GM19324 (cell line): ENCODE measurements around the gene DYTN.
"Not testable (repeated sequence)": the region's sequence is repeated elsewhere in the genome, so short reads cannot be mapped to it uniquely, and the experiment has no call there.

Experiments
- ATAC-seq: cut with Tn5 transposase; IDR thresholded peaks from one replicate; pipeline ENCODE4 v1.9.1; 2021; ENCODE audit warnings: mild to moderate bottlenecking, moderate library complexity; ENCODE audit not compliant: unreplicated experiment, low FRiP score

DYTN gene, protein sequence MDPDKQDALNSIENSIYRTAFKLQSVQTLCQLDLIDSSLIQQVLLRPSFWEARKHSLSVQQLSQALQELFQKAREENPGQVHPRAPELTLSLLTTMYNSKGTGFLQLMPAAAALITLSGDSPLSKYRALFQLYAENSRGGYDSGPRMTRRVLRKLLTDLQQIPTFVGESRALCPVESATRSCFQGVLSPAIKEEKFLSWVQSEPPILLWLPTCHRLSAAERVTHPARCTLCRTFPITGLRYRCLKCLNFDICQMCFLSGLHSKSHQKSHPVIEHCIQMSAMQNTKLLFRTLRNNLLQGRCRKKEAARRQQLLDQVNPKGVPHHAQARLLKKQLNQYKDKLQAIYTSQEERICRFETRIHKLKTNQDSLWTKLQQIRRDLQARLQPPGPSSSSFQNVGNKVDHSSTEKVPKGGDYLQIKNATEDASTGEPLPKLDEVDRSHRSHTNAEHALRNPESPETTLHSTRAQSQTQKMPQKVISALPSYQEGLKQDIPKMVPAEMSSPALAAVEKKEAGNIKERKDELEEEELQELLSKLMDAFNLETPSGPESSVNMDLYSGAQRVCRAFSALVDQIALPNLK

DNA sequence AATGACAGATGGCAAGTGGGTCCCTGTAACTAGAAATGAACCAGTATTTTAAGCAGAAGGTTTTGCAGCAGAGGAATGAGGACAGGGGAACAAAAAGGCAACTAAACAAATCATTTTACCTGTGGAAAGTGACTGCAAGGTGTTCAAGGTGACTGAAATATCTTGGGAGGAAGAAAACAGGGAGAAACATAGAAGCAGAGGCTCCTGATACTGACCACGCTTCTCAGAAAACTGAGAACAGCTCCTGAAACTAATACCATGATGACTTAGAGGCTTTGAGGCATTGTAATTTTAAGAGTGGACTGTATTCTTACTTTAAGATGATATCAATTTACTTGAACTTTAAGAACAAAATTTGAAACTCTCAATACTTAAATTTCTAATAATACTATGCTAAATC is at the start of gene DYTN:
DYTN (minus strand) TSS at position 101 of the 400 bp plus-strand sequence. CDS start 117 bp downstream, outside the sequence.
- peak; percentile 38 for ATAC-seq

DNA sequence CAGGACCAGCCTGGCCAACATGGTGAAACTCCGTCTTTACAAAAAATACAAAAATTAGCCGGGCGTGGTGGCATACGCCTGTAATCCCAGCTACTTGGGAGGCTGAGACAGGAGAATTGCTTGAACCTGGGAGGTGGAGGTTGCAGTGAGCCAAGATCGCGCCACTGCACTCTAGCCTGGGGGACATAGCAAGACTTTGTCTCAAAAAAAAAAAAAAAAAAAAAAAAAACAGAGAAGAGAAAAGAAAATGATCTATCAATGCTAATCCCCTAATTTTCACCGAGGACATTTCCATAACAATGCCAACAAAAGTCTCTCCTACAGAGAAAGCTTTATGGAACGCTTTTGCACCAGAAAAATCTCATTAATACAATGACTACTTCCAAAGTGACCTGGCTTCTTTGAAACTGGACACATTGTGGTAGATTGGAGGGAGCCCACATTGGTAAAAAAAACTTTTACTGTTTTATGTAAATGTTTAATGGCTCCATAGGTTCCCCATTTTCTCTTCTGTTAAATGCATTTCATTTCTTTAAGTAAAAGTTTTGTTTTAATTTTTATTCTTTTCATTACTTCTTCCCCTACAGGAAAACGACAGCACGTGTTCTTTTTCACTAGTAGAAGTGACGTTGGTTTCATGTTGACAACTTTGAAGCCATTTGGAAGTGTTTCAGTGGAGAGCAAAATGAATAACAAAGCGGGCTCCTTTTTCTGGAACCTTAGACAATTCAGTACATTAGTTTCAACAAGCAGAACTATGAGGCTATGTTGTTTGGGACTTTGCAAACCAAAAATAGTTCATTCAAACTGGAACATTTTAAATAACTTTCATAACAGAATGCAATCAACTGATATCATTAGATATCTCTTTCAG is 48.1 kb upstream of the DYTN start:
- ATAC-seq = no peak

DNA sequence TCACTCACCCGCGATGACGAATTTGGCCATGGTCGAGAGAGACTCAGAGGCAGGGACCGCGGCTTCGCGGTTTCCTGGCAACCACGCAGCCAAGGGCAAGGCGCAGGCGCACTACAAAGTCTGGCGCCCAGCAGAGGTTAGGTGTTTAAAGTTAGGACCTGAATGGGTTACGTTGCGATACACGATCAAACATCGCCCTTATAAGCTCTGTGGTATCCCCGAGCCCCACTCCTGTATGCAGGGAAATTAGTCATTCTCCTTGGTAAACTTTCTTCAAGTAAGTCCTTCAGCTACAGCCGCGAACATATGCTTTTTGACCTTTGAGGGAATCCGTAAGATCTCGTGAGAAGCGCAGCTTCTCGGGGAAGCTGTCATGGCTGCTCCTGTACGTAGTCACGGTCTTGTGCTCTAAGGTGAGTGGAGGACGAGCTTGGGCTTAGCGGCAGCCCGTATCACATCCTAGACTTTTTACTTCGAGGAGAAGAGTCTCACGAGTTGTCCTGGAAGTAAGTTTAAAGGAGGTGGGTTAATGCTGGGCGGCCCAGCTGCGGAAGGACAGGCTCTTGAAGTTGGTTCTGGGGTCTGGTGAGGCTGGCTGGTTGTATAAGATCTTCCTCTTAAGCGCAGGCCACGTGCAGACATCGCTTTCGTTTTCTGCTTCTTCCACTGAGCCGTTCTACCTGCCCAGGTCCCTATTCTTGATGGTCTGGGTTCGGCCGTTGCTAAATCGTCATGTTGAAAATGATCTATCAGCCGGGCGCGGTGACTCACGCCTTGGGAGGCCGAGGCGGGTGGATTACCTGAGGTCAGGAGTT is 47.3 kb upstream of the DYTN start, which contains the start of the genes FASTKD2 and MDH1B:
FASTKD2 (plus strand) TSS at position 365 of the 815 bp plus-strand sequence. CDS start 1,088 bp downstream, outside the sequence.
MDH1B (minus strand) TSS at position 87 of the 815 bp plus-strand sequence; CDS start at position 30, 57 bp downstream.
- peak; percentile 95 for ATAC-seq

DNA sequence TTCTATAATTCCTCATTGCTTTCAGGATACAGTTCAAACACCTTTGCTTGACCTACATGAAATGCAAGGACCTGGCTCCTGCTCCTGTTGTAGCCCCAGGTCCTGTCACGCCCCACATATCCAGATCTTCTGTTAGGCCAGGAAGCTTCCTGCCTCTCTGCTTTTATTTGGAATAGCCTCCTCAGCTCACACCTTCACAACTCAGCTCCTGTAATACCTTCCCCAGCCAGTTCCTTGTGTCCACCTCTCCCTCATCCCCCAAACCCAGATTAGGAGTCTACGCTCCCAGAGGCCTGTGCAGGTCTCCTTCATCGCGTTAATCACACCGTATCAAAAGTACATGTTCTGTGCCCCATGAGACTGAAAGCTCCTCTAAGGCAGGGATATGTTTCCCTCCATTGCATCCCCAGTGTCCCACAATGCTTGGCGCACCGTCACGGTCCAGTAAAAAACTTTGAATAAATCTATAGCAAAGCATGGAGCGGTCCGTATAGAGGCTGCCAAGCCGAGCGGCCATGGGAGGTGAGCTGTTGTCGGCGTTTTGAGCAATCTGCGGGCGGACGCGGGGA is 46.6 kb upstream of the DYTN start:
- no peak for ATAC-seq

DNA sequence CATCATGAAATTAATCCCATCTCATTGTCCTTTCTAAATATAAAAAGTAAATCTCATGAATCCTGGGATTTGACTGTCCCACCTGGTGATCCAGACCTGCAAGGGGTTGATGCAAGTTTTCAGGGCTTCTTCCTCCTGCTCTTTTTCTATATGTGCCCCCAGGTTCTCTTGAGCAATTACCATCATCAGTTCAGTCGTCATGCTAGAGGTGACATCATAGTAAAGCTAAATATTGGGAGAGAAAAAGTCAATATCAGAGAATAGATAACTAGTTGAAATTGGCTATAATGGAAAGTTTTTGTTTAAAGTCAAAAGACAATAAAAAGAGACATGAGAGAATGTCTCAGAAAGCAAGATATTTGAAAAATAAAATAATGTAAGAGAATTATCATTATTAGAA is 38.6 kb upstream of the DYTN start:
- no peak for ATAC-seq

DNA sequence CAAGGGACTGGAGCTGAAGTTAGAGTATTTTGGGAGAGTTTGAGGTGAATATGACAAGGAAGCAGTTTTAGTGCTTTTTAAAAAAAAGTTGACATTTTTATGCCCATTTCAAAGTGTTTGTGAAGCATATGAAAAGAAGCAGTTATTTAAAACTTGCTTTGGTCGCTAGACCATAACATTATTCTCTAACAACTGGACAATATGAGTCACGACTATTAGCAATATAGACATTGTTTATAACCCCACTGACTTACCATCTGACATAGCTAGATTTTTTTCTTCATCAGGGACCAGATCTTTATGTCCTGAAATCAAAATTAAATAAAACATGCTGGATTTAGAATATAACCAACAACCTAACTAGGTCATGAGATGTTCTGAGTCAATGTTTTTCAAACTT is 22.6 kb upstream of the DYTN start:
- ATAC-seq = no peak

DNA sequence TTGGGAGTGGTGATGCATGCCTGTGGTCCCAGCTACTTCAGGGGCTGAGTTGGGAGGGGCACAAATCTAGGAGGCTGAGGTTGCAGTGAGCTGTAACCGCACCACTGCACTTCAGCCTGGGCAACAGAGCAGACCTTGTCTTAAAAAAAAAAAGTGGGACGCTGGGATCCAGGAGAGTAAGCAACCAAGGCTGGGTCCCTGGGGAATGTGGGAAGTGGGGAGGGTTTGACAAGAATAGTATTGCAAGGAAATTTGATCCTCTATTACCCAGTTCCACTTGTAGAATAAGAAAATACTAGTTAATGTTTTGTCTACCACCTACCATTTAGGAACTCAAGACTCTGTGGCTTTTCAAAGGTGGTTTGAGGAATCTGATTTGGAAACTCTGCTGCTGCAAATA is 21.1 kb upstream of the DYTN start:
- ATAC-seq = no peak

DNA sequence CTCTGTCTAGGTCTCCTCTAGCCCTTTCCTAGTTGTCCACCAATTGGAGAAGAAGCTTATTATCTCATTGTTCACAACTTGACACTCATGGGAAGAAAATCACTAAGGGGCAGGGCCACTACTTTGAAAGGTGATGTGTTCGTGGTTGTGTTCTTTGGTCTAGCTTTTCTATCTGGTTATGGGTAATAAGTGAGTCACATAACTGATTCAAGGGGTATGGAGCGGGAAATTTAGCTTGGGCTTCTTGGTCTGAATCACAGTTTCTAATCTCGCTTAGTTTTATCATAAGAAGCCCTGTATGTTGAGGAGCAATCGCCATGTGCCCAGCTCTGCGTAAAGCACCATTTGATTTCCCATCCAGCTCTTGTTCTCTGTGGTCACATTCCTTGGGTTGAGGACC is 18.7 kb upstream of the DYTN start:
- no peak for ATAC-seq

DNA sequence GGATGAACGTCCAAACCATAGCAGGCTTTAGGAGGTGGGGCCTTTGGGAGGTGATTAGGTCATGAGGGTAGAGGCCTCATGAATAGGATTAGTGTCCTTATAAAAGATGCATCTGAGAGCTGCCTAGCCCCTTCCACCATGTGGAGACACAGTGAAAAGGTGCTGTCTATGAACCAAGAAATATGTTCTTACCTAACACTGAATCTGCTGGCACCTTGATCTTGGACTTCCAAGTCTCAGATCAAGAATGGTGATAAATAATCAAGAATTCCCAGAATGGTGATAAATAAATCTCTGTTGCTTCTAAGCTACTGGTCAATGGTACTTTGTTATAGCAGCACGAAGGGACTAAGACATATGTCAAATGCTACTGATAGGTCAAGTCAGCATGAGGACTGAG is 15.1 kb upstream of the DYTN start:
- ATAC-seq = no peak

DNA sequence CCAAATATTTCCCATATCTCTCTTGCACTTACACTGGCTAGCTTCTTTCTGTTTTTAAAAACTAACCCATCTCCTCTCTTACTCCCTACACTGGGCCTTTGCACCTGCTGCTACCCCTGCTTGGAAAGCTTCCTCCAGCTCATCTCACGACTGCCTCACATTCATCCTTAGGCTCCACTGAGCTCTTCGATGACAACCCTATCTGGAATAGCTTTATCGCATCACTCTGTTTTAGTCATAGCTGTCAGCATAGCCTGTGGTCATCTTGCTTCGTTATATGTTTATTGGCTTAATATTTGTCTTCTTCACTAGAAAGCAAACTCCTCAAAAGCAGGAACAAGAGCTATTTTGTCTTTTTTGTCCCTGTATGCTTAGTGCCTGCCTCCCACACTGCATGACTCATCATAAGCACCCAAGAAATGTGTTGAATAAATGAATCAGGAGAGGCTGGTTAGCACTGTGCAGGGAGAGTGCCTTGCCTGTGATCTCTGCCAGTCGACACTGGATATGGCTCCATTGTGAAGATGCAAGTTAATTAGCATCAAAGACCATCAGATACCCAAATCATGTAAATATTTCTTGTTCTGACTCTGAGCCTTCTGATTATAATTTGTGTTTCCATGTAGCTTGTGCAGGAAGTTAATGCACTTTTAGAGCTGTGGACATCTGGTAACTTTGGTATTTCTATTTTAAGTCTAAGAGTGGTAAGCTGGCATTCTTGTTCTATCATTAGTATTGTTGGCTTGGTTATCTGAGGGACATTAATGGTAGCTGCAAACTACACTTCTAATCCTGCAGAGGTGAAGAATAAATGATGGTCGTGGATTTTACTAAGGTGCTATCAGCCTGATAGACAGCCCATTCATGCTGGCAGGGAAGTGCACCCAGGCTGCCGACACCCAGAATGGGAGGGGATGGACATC is 10.3 kb upstream of the DYTN start:
- ATAC-seq = no peak

DNA sequence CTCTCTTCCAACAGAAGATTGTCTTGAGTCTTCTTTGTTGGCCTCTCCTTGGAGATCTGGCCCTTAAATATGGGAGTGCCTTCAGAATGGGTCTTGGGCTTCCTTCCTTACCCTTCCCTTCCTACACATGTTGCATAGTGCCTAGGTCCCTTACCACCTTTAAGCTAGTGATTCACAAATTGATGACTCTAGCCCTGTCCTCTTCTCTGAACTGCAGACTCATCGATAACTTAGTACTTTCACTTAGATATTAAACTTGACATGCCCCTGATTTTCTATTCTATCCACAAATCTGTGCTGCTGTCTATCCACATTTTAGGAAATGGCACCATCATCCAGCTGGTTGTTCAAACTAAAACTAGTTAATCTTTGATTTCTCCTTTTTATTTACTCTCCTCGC is 9.1 kb upstream of the DYTN start:
- no peak for ATAC-seq

DNA sequence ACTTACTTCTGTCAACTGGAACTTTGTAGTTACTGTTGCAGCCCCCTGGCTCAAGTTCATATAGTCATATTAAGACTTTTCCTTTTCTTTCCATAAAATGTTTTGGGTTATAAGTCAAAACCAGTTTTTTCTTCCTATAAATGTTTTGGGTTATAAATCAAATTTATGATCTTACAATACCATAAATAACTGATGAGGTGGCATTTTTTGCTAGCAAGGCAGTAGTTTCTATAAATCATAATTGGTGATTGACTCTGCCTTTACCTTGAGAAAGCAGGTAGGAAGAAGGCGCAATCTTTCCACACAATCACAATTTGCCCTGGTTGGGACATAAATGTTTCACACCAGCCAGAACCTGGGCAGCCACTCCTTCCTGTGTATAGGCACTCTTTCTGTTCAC is 5.1 kb upstream of the DYTN start:
- no peak for ATAC-seq

DNA sequence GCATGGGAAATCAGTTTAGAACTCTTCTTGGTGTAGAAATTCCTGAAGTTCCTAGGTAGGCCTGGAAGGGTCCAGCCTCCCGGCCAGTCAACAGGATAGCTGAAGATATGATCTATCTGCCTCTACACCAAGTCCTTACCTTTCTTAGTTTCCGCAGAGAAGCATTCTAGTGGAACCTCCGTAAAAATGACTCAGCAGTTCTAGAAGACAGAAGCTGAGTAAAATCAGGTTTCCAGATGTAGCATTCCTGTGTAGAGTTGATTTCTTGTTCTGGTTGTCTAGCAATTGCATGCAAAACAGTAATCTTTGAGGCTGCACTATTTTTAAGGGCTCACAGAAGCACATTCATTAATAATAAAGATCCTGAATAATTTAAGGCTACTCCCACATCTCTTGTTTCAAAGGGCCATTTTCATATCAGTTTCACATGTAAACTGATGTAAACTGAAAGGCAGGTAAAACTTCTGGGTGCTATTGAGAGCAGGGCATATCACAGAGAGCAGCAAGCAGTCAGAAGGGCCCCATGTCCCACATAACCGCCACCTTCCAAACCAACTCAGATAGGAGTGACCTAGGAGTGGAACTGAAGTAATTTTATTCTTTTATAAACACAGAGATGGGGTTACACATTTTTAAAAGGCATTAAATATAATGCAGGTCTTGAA is 3.2 kb upstream of the DYTN start:
- no peak for ATAC-seq

DNA sequence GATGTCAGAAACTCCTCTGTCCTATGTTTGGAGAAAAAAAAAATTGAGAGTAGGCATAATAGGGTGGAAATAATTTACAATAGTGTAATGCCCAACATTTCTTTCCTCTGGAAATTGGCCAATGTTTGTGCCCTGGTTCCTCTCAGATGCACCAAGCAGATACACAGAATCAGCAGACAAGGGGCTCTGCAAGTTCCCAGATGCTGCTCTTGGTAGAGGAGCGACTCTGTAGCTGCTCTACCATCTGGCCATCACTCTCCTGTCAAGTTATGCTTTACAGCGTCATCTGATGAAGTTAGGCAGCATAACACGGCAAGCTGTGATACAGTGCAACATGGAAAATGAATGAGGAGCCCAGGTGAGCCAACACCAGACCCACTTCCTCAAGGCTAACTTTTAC is 1.6 kb downstream of the DYTN start:
- no peak for ATAC-seq

DNA sequence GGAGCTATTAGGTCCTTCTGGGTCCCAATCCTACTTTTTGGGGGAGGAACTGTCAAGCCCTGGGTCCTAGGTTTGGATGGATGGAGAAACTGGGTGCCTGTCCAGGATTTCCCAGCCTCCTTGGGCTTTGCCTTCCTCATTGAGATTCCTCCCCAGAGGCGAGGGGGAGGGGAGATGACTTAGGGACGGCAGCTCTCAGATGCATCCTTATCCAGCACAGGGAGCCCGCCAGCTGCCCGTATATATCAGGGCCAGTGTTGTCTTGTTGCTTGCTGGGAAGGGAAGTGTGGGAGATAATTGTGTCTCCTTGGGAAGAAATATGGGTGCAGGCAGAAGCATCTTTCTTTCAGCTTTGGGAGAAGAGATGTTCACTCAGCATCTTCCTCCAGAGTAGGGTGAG is 3.0 kb downstream of the DYTN start:
- not testable (repeated sequence) for ATAC-seq

DNA sequence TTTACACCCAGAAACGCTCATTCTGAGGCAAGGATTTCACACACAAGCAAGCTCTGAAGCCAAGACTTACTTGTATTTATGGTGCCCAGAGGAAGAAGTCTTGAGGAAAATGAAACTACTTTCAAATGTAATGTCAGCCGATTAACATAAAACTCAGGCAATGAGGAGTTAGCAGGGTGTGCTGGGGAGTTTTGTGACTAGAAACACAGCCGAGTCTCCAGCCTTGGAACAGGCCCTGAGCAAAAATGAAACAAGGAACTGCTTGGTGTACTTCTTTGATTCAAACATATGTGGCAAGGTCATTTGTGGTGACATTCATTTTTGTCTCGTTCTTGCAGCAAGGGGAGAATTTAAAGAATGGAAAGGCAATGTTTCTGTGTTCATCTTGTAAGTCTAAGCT is 4.5 kb downstream of the DYTN start:
- ATAC-seq = no peak

DNA sequence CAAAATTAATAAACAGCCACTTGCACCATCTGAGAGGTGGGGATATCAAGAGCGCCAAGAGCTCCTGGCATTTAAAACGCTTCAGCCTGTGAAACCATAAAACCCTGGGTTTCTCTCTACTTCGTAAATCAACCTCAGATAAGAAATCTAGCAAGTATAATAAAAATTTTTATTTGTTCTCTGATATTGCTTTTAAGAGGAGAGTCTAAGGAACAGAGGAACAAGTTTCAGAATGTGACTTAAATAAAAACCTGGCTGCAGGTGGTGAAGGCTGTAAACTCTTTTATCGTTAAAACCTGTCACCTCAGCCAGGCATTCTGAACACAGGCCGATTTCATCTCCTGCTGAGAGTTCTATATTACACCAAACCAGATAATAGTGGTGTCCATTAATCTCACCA is 9.9 kb downstream of the DYTN start:
- ATAC-seq = no peak

DNA sequence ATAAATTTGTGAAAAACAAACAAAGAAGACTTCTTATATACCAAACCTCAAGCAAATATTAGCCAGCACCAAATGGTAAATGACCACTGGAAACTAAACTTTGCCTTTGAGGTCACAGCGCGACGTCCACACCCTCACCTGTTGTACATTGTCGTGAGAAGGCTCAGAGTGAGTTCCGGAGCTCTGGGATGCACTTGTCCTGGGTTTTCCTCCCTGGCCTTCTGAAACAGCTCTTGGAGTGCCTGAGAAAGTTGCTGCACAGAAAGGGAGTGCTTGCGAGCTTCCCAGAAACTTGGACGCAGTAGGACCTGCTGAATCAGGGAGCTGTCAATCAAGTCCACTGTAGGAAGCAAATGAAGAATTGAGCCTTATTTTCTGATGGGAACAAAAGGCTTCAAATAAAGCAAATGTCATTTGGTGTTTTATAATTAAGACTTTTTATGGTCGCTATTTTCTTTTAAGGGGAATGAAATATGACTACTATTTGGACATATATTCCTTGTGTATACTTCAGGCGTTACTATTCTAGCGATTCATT is 11.0 kb downstream of the DYTN start:
- ATAC-seq = no peak
